HG03442 (cell line): ENCODE results near the gene ADAMTS2.

Experiments
- ATAC-seq: cut with Tn5 transposase; IDR thresholded peaks from one replicate; pipeline ENCODE4 v1.9.1; 2021; ENCODE audit warnings: mild to moderate bottlenecking, moderate library complexity; ENCODE audit not compliant: unreplicated experiment

Gene ADAMTS2

GRCh38 chr5:179187681-179188575 is 157.3 kb downstream of the ADAMTS2 start:
- no peak for ATAC-seq

- ATAC-seq, result no peak
Observed at GRCh38 chr5:179187229-179187678, 158.0 kb downstream of the ADAMTS2 start.

GRCh38 chr5:179186801-179187200 is 158.5 kb downstream of the ADAMTS2 start:
- ATAC-seq, result no peak

GRCh38 chr5:179185941-179186411 is 159.3 kb downstream of the ADAMTS2 start:
- ATAC-seq, result no peak

GRCh38 chr5:179185256-179185940 is 159.9 kb downstream of the ADAMTS2 start:
- ATAC-seq, result no peak

- no peak for ATAC-seq
Observed at GRCh38 chr5:179184521-179185050, 160.7 kb downstream of the ADAMTS2 start.

- ATAC-seq, result no peak
Observed at GRCh38 chr5:179183481-179183880, 161.8 kb downstream of the ADAMTS2 start.

GRCh38 chr5:179182601-179183000 is 162.7 kb downstream of the ADAMTS2 start:
- no peak for ATAC-seq

GRCh38 chr5:179181988-179182387 is 163.3 kb downstream of the ADAMTS2 start:
- no peak for ATAC-seq

GRCh38 chr5:179180921-179181645 is 164.2 kb downstream of the ADAMTS2 start:
- no peak for ATAC-seq

GRCh38 chr5:179180061-179180610 is 165.1 kb downstream of the ADAMTS2 start:
- no peak for ATAC-seq

- ATAC-seq, result no peak
Observed at GRCh38 chr5:179177711-179178575, 167.3 kb downstream of the ADAMTS2 start.

GRCh38 chr5:179176571-179177230 is 168.6 kb downstream of the ADAMTS2 start:
- no peak for ATAC-seq

- ATAC-seq, result no peak
Observed at GRCh38 chr5:179176166-179176565, 169.1 kb downstream of the ADAMTS2 start.

GRCh38 chr5:179171816-179172745 is 173.2 kb downstream of the ADAMTS2 start:
- no peak for ATAC-seq

- no peak for ATAC-seq
Observed at GRCh38 chr5:179171251-179171815, 173.9 kb downstream of the ADAMTS2 start.

- no peak for ATAC-seq
Observed at GRCh38 chr5:179170606-179171005, 174.7 kb downstream of the ADAMTS2 start.

- ATAC-seq, result no peak
Observed at GRCh38 chr5:179169836-179170235, 175.4 kb downstream of the ADAMTS2 start.
